BJ (cell line): ENCODE measurements around the gene TAS2R40. TPM values are rescaled to one million over a fixed set of nuclear protein-coding genes. Genes with fewer than 3 reads are reported as not detected.

Experiments used
- CTCF ChIA-PET: fragments of 350-600 bp; formaldehyde crosslinking; extraction: SDS; loops from one replicate; lab custom pipeline; 2021; ENCODE audit warnings: antibody characterized with exemption, inconsistent platforms; lab: Yijun Ruan, JAX
- POLR2A ChIA-PET: fragments of 300-600 bp; sonication (Branson Sonifier 250); formaldehyde crosslinking; extraction: SDS; loops from one replicate; lab custom pipeline; 2021; ENCODE audit warnings: antibody characterized with exemption; lab: Charles Lee
- DNase-seq: peaks from one replicate; pipeline ENCODE4 v3.0.0-alpha.2; 2011; ENCODE audit warnings: low read depth
- H3K27me3 ChIP-seq: 2 replicates; pipeline ENCODE4 v1.6.0; 2011; ENCODE audit warnings: low read length; ENCODE audit not compliant: control insufficient read depth, insufficient read depth
- H3K36me3 ChIP-seq: 2 replicates; pipeline ENCODE4 v1.5.1; 2011; ENCODE audit warnings: low read length; ENCODE audit not compliant: control insufficient read depth, insufficient read depth
- H3K4me3 ChIP-seq: 2 replicates; pipeline ENCODE4 v1.5.1; 2011; ENCODE audit warnings: low read depth, mild to moderate bottlenecking, control low read depth, low read length
- CTCF ChIP-seq: IDR thresholded peaks from 2 replicates; pipeline ENCODE4 v1.5.1; 2011; ENCODE audit warnings: low read depth, mild to moderate bottlenecking, control low read depth, inconsistent platforms, low read length, moderate library complexity; ENCODE audit not compliant: insufficient read depth
- polyA plus RNA-seq: library from polyadenylated mRNA; depleted of rRNA; stranded (reverse); fragments of >200 nt; gene quantifications from 2 replicates; pipeline ENCODE4 v1.2.3, GENCODE V29; 2011

Gene TAS2R40
- polyA plus RNA-seq, 1 experiment: not detected

GRCh38 chr7:143242306-143242705 lies 20.5 kb downstream of the TAS2R40 start:
- ChIA-PET CTCF (interaction anchor here (2.4 kb wide), 1 partner anchor 175 kb away, joined by 28 read pairs; no protein-coding TSS in a partner anchor), POLR2A (no interaction called here)
- H3K36me3 ChIP-seq: no peaks in the 10 kb centered on the region
- H3K27me3 ChIP-seq: peaks cover 9% of the 10 kb centered on the region
- TF ChIP-seq CTCF: no peak
- H3K4me3 ChIP-seq: no peak overlapping the region
- no peak for DNase-seq

GRCh38 chr7:143243111-143243510 lies 21.3 kb downstream of the TAS2R40 start:
- no peak overlapping the region for H3K4me3 ChIP-seq
- no peak for DNase-seq
- ChIA-PET CTCF (interaction anchor here (1.0 to 1.5 kb wide), 2 partner anchors 13 to 173 kb away, joined by 3 read pairs; no protein-coding TSS in a partner anchor), POLR2A (no interaction called here)
- no peak for TF ChIP-seq CTCF
- H3K36me3 ChIP-seq: no peaks in the 10 kb centered on the region
- peaks cover 9% of the 10 kb centered on the region for H3K27me3 ChIP-seq

GRCh38 chr7:143243614-143244013 lies 21.8 kb downstream of the TAS2R40 start:
- H3K36me3 ChIP-seq: no peaks in the 10 kb centered on the region
- no peak overlapping the region for H3K4me3 ChIP-seq
- H3K27me3 ChIP-seq: peaks cover 9% of the 10 kb centered on the region
- ChIA-PET CTCF (interaction anchor here (1.0 to 1.5 kb wide), 2 partner anchors 13 to 172 kb away, joined by 3 read pairs; no protein-coding TSS in a partner anchor), POLR2A (no interaction called here)
- DNase-seq: no peak
- TF ChIP-seq CTCF: no peak

GRCh38 chr7:143244321-143244720 lies 22.5 kb downstream of the TAS2R40 start:
- POLR2A ChIA-PET: no interaction called here
- CTCF ChIA-PET: interaction anchor here (1.0 to 1.5 kb wide), 2 partner anchors 12 to 172 kb away, joined by 3 read pairs; no protein-coding TSS in a partner anchor

GRCh38 chr7:143245123-143245522 lies 23.3 kb downstream of the TAS2R40 start:
- CTCF ChIA-PET: interaction anchor here (0.9 kb wide), 1 partner anchor 30 kb away, joined by 3 read pairs; no protein-coding TSS in a partner anchor
- DNase-seq: peak; percentile 80

More at GRCh38 chr7:143244321-143244720, 22.5 kb downstream of the TAS2R40 start:
- no peak for TF ChIP-seq CTCF
- Histone ChIP-seq H3K4me3 (no peak overlapping the region), H3K27me3 (peaks cover 9% of the 10 kb centered on the region), H3K36me3 (no peaks in the 10 kb centered on the region)
- no peak for DNase-seq

More at GRCh38 chr7:143245123-143245522, 23.3 kb downstream of the TAS2R40 start:
- Histone ChIP-seq H3K27me3 (peaks cover 9% of the 10 kb centered on the region), H3K36me3 (no peaks in the 10 kb centered on the region), H3K4me3 (no peak overlapping the region)
- POLR2A ChIA-PET: no interaction called here
- TF ChIP-seq CTCF: no peak
